ENCODE results near the gene SEC31A. TPM values are rescaled to one million over a fixed set of nuclear protein-coding genes. Genes with fewer than 3 reads are reported as not detected.
"Not testable (repeated sequence)": the region's sequence is repeated elsewhere in the genome, so short reads cannot be mapped to it uniquely, and the experiment has no call there.

Gene SEC31A
- total RNA-seq, 1 donor from 2014 or later = 190 TPM

GRCh38 chr4:82898322-82899243 lies 7.6 kb upstream of the SEC31A start:
- peak in 1 of 2 donors; percentile 81 for DNase-seq (ENCODE audit: low read depth in 2 of 2)

- no peak for DNase-seq (ENCODE audit: low read depth in 2 of 2)
These were observed 5.8 kb upstream of the SEC31A start for GRCh38 chr4:82896755-82897154.

DNA sequence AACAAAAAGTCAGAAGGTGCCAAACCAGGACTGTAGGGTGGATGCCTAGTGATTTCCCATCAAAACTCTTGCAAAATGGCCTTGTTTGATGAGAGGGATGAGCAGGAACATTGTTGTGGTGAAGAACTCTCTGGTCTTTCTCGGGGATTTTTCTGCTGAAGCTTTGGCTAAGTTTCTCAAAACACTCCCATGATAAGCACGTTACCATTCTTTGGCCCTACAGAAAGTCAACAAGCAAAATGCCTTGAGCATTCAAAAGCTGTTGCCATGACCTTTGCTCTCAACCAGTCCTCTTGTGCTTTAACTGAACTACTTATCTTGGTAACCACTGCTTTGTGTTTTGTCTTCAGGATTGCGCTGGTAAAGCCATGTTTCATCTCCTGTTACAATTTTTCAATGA lies 3.0 kb upstream of the SEC31A start:
- no peak for DNase-seq (ENCODE audit: low read depth in 2 of 2)

DNA sequence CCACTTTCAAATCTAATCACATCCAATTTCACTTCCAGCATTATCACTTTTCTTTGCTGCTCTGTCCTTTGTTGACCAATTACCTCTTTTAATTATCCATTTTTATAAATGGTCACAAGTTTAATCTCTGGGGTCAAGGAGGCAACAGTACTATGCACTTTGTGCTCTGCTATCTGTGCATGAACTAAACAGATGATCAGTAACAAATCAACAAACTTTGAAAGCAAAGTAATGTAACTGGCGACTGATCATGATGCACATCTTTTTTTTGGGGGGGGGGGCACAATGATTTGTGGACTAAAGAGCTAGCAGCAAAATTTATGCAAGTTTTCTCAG lies 1.5 kb upstream of the SEC31A start:
- DNase-seq (ENCODE audit: low read depth in 2 of 2) = no peak

GRCh38 chr4:82891707-82892466 lies 934 bp upstream of the SEC31A start:
- peak in 1 of 2 donors; percentile 30 for DNase-seq (ENCODE audit: low read depth in 2 of 2)

GRCh38 chr4:82890528-82890900 lies 439 bp downstream of the SEC31A start:
- no peak for DNase-seq (ENCODE audit: low read depth in 2 of 2)

DNA sequence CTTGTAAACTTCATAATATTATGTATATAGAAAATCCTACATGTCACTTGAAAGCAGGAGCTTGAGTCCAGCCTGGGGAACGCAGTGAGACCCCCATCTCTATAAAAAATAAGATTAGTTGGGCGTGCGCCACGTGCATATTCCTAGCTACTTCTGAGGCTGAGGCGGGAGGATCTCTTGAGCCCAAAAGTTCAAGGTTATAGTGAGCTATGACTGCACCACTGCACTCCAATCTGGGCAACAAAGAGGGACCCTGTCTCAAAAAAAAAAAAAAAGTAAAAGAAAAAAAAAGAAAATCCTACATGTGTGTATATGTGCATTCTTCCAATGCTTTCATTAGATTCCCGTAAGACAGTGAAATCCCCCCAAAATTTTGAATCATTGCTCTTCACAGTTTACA lies 1.7 kb downstream of the SEC31A start:
- DNase-seq (ENCODE audit: low read depth in 2 of 2) = no peak

- no peak for DNase-seq (ENCODE audit: low read depth in 2 of 2)
These were observed 4.6 kb downstream of the SEC31A start for GRCh38 chr4:82886147-82886942.

DNA sequence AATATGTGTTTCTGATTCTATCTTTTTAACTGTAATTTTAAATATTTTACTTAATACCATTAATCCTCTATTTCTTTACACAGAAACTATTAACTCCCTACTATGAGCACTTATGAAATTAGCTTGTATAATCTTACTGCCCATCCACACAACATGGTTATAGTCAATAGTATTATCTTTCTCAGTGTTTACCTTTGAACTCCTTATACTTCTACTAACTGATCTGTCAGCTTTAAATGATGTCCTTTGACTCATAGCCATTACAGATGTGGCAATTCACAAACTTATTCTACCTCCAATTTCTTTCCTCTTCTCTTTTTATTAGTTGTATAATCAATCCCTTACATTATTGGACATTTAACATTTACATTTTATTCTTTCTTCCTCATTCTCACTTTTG lies 5.5 kb downstream of the SEC31A start:
- DNase-seq (ENCODE audit: low read depth in 2 of 2) = no peak

DNA sequence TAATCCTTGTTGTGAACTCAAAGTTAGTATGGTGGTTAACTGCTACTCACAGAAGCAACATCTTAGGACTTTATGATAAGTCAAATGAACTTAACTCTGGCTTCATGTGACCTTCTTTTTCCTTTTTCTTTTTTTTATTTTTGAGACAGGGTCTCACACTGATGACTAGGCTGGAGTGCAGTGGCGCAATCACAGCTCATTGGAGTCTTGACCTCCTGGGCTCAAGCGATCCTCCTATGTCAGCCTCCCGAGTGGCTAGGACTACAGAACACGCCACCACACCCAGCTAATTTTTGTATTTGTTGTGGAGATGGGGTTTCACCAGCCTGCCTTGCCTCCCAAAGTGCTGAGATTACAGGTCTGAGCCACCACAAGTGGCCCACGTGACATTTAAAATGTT lies 22.4 kb downstream of the SEC31A start:
- DNase-seq (ENCODE audit: low read depth in 2 of 2) = no peak

- no peak for DNase-seq (ENCODE audit: low read depth in 2 of 2)
These were observed 24.1 kb downstream of the SEC31A start for GRCh38 chr4:82866706-82867385.

DNA sequence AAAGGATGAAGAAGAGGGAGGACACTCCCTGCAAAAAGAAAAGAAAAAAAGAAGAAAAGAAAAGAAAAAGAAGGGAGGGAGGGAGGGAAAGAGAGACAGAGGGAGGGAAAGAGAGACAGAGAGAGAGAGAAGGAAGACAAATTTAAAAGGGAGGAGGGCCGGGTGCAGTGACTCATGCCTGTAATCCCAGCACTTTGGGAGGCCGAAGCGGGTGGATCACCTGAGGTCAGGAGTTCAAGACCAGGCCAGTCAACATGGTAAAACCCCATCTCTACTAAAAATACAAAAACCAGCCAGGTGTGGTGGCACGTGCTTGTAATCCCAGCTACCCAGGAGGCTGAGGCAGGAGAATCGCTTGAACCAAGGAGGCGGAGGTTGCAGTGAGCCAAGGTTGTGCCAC lies 24.9 kb downstream of the SEC31A start:
- peak in 1 of 2 donors; percentile 12 for DNase-seq (ENCODE audit: low read depth in 2 of 2)

DNA sequence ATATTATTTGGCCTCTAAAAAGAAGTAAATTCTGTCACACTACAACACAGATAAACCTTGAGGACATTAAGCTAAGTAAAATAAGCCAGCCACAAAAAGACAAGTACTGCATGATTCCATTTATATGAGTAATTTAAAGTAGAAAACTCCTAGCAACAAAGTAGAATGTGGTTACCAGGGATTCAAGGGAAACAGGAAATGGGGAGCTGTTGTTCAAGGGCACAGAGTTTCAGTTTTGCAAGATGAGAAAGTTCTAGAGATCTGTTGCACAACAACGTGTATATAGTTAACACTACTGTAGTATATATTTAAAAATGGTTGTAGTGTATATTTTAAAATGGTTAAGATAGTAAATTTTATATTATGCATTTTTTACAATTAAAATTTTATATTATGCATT lies 25.4 kb downstream of the SEC31A start:
- peak; percentile 88 to 91 for DNase-seq (ENCODE audit: low read depth in 2 of 2)

DNA sequence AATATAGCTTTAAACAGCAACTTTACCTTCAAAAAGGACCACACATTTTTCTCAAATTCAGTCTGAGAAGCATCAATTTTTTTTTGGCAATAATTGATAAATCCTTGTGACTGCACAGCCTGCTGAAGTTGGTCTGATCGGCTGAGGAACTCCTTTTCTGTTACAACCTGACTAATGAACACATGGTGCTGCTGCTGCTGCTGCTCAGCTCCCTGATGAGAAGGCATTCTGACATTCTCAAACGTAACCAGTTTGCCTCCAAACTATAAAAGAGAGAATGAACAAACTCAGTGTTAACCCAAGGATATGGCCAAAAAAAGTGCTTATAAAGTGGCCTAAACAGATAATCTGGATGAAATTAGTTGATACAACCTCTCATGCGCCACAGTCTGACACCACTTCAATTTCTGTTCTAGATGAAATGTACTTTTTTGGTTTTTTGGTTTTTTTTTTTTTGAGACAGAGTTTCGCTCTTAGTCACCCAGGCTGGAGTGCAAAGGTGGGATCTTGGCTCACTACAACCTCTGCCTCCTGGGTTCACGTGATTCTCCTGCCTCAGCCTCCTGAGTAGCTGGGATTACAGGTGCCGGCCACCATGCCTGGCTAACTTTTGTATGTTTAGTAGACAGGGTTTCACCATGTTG lies 26.5 kb downstream of the SEC31A start:
- DNase-seq (ENCODE audit: low read depth in 2 of 2) = no peak

GRCh38 chr4:82861529-82861928 lies 29.4 kb downstream of the SEC31A start:
- DNase-seq (ENCODE audit: low read depth in 2 of 2) = no peak

- not testable (repeated sequence) for DNase-seq (ENCODE audit: low read depth in 2 of 2)
These were observed 30.5 kb downstream of the SEC31A start for GRCh38 chr4:82860487-82860886.

DNA sequence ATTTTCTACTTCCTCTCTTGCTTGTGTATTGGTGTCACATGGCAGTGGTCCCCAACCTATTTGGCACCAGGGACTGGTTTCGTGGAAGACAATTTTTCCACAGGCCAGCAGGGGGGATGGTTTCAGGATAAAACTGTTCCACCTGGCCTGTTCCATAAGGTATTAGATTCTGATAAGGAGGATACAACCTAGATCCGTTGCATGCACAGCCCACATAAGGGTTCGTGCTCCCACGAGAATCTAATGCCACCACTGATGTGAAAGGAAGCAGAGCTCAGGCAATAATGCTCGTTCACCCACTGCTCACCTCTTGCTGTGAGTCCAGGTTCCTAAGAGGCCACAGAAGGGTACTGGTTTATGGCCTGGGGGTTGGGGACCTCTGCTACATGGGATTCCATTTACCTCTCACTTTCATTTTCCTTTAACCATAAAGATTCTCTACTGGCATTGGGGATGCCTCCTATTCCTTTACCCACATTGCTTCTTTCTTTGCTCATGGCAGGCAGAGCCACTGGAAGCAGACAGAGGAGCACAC lies 38.1 kb downstream of the SEC31A start:
- no peak for DNase-seq (ENCODE audit: low read depth in 2 of 2)

DNA sequence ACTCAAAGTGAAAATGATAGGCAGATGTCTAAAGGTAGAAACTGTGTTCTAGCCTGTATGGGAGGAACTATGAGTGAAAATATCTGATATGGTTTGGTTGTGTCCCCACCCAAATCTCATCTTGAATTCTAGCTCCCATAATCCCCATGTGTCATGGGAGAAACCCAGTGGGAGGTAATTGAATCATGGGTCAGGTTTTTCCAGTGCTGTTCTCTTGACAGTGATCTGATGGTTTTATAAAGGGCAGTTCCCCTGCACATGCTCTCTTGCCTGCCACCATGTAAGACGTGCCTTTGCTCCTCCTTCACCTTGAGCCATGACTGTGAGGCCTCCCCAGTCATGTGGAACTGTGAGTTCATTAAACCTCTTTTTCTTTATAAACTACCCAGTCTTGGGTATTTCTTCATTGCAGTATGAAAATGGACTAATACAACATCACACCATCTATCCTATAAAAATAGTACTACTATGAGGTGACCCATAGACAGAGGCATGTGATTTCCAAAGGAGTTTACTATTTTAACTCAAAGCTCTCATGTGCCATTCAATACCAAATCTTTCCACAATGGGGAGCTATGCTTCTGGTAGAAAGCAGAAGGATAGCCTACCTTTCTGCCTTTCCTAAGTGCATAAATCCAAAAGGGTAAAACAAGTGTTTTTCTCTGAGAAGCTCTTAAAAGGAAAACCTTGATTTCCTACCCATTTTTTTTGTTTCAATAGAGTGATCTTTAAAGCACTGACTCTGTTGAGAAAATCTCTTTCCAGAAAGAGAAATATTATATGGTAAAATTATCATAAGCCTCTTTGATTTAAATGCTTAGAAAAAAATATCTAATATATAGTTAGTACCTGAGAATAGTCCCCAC lies 38.8 kb downstream of the SEC31A start:
- peak; percentile 40 to 60 for DNase-seq (ENCODE audit: low read depth in 2 of 2)

GRCh38 chr4:82851318-82851717 lies 39.6 kb downstream of the SEC31A start:
- DNase-seq (ENCODE audit: low read depth in 2 of 2) = no peak

DNA sequence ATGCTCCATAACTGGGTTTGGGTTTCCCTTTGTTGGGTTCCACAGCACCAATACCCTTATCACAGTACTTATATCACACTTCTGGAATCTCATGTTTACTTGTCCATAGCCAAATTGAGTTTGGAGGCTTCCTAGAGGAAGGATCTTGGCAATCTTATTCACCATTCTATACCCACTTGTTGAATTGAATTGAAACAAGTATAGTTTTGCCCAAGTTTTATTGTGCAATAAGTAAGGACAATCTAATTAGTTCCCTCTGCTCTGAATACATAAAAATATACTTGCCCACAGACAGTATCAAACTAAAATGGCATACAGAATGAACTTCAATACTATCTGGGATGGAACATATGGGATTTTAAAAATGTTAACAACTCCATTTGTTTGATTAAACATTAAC lies 40.3 kb downstream of the SEC31A start:
- DNase-seq (ENCODE audit: low read depth in 2 of 2) = no peak

All from dermis microvascular lymphatic vessel endothelial cell (primary cell).